Suprapubic skin (tissue), 4 donors: Measurements from ENCODE around the gene RRP8. TPM values are rescaled to one million over a fixed set of nuclear protein-coding genes. Genes with fewer than 3 reads are reported as not detected.

Source experiments
- DNase-seq, 2 donors: peaks; one replicate each; pipeline ENCODE4 v3.0.0-alpha.2; 2019; ENCODE audit warnings: low spot score in 2 of 2
- H3K27ac ChIP-seq: fragments of 200-600 bp; sonication (generic); one replicate; pipeline ENCODE4 v1.5.1; 2019
- H3K27me3 ChIP-seq: fragments of 200-600 bp; sonication (generic); one replicate; pipeline ENCODE4 v1.5.1; 2019
- H3K36me3 ChIP-seq: fragments of 200-600 bp; sonication (generic); one replicate; pipeline ENCODE4 v1.5.1; 2019
- H3K4me1 ChIP-seq: fragments of 200-600 bp; sonication (generic); one replicate; pipeline ENCODE4 v1.5.1; 2019
- H3K4me3 ChIP-seq: fragments of 200-600 bp; sonication (generic); one replicate; pipeline ENCODE4 v1.5.1; 2019; ENCODE audit warnings: mild to moderate bottlenecking
- H3K9me3 ChIP-seq: fragments of 200-600 bp; sonication (generic); one replicate; pipeline ENCODE4 v1.5.1; 2019
- EP300 ChIP-seq: sonication (generic); formaldehyde crosslinking; IDR thresholded peaks from one replicate; pipeline ENCODE4 v1.6.1; 2017; ENCODE audit warnings: antibody characterized with exemption
- POLR2A ChIP-seq, 2 donors: fragments of 450-650 bp; IDR thresholded peaks; one replicate each; pipeline ENCODE4 v1.6.1; 2017; ENCODE audit warnings: antibody characterized with exemption in 2 of 2, mild to moderate bottlenecking in 2 of 2, moderate library complexity in 2 of 2
- POLR2AphosphoS5 ChIP-seq, 3 donors: sonication (generic); formaldehyde crosslinking; IDR thresholded peaks; one replicate each; pipeline ENCODE4 v1.6.1; 2017; ENCODE audit warnings: antibody characterized with exemption in 3 of 3
- WGBS: methylation state at CpG from one replicate; pipeline ENCODE4 v1.1.5; 2018; 5-methylcytosine and 5-hydroxymethylcytosine counted together
- total RNA-seq, 4 donors: library from RNA; depleted of rRNA; stranded (reverse); fragments of >200 nt; gene quantifications; one replicate each; pipeline ENCODE4 v1.1.0, GENCODE V29; 2016
- TF ChIP-seq, protein P1 (sequence below), 2 donors: fragments of 200-600 bp in 1 of 2; fragments of 450-650 bp in 1 of 2; sonication (generic) in 1 of 2; IDR thresholded peaks; one replicate each; pipeline ENCODE4 v1.5.1; 2016 to 2019; ENCODE audit warnings: antibody characterized with exemption in 2 of 2, mild to moderate bottlenecking in 1 of 2, moderate library complexity in 1 of 2

RRP8 gene
- total RNA-seq, 4 donors from 2014 or later = 15.9 to 33.6 (median 18.3) TPM

DNA sequence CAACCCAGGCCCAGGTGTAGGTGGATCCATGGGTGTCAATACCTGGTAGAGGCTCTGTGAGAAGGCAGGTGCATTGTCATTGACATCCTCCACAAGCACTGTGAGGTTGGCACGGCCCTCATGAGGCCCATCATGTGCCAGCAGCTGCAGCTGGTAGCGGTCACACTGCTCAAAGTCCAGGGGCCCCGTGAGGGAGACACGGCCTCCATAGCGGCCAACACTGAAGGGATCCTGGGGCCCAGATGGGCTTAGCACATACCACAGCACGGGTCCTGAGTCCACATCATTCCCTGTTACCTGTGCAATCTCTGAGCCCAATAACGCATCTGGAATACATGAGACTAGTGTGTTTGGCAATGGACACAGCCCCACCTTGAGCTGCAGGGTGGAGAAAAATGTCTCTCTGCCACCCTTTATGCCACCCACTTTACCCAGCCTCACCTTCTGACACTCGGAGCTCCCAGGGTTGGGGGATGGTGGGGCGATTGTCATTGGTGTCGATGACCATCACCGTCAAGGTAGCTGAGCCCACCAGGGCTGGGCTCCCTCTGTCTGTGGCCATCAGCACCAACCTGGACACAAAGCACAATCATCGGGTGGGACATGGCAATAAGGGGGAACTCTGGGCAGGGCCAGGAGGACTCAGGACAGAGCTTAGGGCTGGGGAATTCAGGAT, 21.9 kb upstream of the RRP8 start:
- Histone ChIP-seq H3K36me3 (peaks cover 59% of the 10 kb centered on the region), H3K27me3 (no peaks in the 10 kb centered on the region), H3K27ac (no peak overlapping the region), H3K4me3 (no peak overlapping the region), H3K9me3 (no peaks in the 10 kb centered on the region), H3K4me1 (peaks cover 4% of the 10 kb centered on the region)
- DNase-seq = no peak
- 92% methylated on average over 9 of the region's 12 CpGs for WGBS
- TF ChIP-seq, protein P1, sequence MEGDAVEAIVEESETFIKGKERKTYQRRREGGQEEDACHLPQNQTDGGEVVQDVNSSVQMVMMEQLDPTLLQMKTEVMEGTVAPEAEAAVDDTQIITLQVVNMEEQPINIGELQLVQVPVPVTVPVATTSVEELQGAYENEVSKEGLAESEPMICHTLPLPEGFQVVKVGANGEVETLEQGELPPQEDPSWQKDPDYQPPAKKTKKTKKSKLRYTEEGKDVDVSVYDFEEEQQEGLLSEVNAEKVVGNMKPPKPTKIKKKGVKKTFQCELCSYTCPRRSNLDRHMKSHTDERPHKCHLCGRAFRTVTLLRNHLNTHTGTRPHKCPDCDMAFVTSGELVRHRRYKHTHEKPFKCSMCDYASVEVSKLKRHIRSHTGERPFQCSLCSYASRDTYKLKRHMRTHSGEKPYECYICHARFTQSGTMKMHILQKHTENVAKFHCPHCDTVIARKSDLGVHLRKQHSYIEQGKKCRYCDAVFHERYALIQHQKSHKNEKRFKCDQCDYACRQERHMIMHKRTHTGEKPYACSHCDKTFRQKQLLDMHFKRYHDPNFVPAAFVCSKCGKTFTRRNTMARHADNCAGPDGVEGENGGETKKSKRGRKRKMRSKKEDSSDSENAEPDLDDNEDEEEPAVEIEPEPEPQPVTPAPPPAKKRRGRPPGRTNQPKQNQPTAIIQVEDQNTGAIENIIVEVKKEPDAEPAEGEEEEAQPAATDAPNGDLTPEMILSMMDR (IDR thresholded peaks at IDR 0.05) = no peak
- no peak for TF ChIP-seq POLR2A (IDR thresholded peaks at IDR 0.05)
- no peak for TF ChIP-seq EP300
- no peak for TF ChIP-seq POLR2AphosphoS5 (IDR thresholded peaks at IDR 0.05)

DNA sequence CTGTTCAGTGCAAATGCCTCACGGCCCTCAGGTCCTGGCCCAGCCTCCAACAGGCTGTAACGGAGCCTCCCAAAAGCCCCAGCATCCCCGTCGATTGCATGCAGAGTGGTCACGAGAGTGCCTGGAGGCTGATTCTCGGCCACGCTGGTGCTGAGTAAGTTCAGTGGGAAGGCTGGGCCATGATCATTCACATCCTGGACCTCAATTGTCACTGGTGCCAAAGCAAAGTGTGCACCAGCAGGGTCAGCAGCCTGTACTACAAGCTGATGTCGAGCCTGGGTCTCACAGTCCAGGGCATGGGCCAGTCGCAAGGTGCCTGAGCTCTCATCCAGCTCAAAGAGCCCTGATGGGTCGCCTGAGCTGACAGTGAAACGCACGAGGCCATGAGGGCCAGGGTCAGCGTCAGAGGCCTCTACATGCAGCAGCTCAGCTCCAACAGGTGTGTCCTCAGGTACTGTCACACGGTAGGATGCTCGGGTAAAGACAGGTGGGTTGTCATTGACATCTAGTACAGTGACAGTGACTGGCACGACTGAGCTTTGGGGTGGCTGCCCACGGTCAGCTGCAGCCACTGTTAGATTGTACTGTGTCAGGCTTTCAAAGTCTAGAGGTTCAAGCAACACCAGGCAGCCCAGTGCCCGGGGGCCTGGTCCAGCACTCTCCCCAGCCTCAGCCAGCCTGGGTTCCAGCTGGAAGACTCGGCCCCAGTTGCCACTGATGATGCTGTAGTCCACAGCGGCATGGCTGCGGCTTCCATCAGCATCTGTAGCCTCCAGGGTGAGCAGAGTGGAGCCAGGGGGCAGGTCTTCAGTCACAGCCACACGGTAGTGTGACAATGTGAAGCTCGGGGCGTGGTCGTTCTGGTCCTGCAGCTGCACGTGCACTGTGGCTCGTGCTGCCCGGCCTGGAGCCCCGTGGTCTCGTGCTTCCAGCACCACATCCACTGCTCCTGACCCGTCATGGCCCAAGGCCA, 20.3 kb upstream of the RRP8 start:
- 87% methylated on average over 17 of the region's 31 CpGs for WGBS
- TF ChIP-seq, protein P1 (IDR thresholded peaks at IDR 0.05) = no peak
- TF ChIP-seq POLR2AphosphoS5 (IDR thresholded peaks at IDR 0.05) (no peak), POLR2A (IDR thresholded peaks at IDR 0.05) (no peak), EP300 (no peak)
- Histone ChIP-seq H3K4me1 (peaks cover 9% of the 10 kb centered on the region), H3K27me3 (no peaks in the 10 kb centered on the region), H3K27ac (no peak overlapping the region), H3K36me3 (peaks cover 45% of the 10 kb centered on the region), H3K9me3 (no peaks in the 10 kb centered on the region), H3K4me3 (no peak overlapping the region)
- no peak for DNase-seq

DNA sequence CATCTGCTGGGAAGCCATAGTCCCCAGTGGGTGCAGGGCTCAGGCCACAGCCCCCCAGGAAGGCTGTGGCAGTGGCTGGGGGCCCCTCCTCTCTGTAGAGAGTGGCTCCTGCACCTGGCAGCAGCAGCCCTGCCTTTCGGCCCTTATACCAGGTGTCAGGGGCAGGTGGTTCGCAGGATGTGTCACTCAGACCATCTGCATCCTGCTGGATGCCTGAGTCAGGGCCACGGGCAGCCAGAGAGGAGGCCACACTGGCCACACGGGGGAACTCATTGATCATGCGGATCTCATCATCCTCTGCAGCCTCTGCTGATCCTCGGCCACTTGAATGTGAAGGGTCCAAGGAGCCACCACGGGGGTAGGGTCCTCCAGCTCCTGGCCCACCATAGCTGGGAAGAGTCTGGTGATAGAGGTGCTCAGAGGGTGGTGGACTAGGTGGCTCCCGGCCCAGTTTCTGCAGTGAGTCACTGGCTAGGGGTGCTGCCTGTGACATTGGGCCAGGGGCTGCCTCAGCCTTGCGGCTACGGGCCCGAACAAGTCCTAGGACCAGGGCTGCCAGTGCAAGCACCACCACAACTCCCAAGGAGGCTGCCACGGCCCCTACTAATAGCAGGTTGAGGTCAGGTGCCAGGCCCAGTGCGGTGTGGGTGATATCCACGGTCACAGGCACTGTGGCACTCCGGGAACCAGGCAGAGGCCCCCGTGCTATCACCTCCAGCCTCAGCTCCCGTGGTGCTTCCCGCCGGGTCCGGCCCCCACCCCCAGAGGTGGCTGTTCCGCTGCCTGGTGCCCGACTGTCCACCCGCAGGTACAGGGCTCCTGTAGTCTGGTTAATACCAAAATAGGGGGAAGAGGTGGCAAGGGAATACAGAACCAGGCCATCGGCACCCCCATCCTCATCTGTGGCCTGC, 19.1 kb upstream of the RRP8 start:
- no peak overlapping the region for H3K27ac ChIP-seq
- peaks cover 41% of the 10 kb centered on the region for H3K36me3 ChIP-seq
- H3K27me3 ChIP-seq = no peaks in the 10 kb centered on the region
- TF ChIP-seq, protein P1 (IDR thresholded peaks at IDR 0.05) = no peak
- no peak for TF ChIP-seq EP300
- TF ChIP-seq POLR2A (IDR thresholded peaks at IDR 0.05) = no peak
- TF ChIP-seq POLR2AphosphoS5 (IDR thresholded peaks at IDR 0.05) = no peak
- no peaks in the 10 kb centered on the region for H3K9me3 ChIP-seq
- no peak for DNase-seq
- peaks cover 20% of the 10 kb centered on the region for H3K4me1 ChIP-seq
- WGBS = 83% methylated on average over 15 of the region's 24 CpGs
- no peak overlapping the region for H3K4me3 ChIP-seq

DNA sequence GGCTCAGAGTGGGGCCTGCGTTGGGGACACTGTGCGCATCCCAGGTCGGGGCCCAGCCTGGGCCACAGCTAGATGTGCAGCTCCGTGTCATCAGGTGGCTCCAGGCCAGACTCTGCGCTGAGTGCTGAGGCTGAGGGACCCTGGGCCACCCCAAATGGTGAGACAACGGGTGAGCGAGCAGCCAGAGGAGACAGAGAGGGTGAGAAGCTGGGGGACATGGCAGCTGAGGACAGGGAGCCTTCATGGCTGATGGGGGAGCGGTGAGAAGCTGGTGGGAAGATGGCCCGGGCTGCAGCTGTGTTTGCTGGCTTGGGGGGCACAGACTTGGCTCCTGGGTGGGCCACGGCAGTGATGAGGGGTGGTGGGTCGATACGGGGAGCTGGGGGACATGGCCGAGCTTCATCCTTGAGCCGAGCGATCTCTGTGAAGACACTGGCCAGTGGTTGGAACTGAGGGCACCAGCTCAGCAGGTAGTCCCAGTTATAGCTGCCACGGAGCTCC, 18.3 kb upstream of the RRP8 start:
- Histone ChIP-seq H3K27ac (no peak overlapping the region), H3K36me3 (peaks cover 36% of the 10 kb centered on the region), H3K27me3 (no peaks in the 10 kb centered on the region), H3K4me1 (peaks cover 28% of the 10 kb centered on the region), H3K9me3 (no peaks in the 10 kb centered on the region), H3K4me3 (no peak overlapping the region)
- TF ChIP-seq, protein P1 (IDR thresholded peaks at IDR 0.05) = no peak
- TF ChIP-seq EP300 = no peak
- DNase-seq = no peak
- WGBS = 87% methylated on average over 9 of the region's 16 CpGs
